Inferior parietal cortex (tissue), 1 donor: ENCODE results near the gene AADAC.
A peak's percentile ranks its signal among the peaks of the same experiment; 100 is the strongest.
"Not testable (repeated sequence)": the region's sequence is repeated elsewhere in the genome, so short reads cannot be mapped to it uniquely, and the experiment has no call there.

Experiments
- DNase-seq: peaks from one replicate; pipeline ENCODE4 v3.0.0-alpha.2; 2016; ENCODE audit errors: extremely low spot score

The AADAC gene

DNA sequence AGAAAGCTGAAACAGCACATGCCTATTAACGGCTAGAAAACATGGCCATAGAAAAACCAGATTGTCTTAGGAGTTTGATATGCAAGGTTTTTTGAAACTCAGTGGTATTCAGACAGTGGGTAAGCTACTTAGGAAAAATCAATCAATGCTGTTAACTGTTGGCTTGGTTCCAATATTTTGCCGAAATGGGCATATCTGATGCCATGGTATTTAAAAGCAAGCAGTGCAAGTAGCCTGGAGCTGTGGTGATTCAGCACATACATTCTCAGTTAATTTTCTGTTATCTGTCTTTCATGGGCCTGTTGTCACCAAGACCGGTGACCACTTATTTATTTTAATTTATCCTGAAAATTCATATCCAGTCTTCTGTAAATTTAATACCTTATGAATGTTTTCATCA lies 42.2 kb downstream of the AADAC start:
- DNase-seq, result no peak

DNA sequence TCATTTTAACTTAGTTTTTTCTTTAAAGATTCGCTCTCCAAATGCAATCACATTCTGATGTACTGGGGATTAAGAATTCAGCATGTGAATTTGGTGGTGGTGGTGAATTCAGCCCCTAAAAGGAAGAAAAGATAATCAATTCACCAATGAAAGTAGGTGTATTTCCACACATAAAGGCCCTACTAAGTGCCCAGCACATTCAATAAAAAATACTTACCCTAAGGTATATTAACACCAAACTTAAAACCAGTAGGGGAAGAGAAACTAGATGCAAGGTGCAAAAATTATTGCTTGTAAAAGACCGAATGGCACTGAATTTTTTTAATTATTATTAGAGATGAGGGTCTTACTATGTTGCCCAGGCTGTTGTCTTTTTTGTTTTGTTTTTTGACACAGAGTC lies 42.7 kb downstream of the AADAC start:
- DNase-seq, result no peak

DNA sequence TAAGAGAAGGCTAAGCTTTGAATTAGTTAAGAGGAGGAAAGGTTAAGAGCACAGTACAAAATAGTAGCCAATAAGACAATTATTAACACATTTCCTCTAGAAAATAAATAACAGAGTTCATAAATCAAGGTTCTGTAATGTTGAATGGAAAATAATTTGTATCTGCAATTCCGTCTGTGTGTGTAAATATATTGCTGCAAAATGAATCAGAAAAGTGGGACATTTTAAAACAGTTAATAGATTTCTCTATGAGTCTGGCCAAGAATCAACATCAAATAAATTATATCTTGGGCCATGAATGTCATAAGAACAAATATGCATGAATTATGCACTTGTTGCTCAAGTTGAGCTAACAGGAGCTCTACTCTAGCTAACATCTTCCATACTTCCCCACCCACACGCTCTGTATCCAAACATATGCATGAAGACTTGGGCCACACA lies 45.3 kb downstream of the AADAC start:
- DNase-seq, result no peak

DNA sequence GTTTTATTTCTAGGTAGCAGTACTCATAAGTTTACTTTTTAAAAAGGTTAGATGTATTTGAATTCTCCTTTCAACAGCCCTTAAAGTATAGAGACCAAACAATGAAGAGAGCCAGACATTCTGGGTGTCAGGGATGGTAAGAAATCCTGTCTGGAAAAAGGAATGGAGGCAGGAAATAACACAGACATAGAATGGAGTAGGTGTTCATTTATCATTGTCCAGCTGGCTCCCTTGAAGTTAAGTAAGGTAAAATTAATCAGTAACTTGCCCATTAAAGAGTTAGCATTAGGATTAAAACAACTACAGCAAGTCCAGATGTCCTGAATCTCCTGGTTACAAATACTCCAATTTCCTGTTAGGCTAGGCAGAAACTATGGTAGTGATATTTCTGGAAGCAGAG lies 46.0 kb downstream of the AADAC start:
- no peak for DNase-seq

DNA sequence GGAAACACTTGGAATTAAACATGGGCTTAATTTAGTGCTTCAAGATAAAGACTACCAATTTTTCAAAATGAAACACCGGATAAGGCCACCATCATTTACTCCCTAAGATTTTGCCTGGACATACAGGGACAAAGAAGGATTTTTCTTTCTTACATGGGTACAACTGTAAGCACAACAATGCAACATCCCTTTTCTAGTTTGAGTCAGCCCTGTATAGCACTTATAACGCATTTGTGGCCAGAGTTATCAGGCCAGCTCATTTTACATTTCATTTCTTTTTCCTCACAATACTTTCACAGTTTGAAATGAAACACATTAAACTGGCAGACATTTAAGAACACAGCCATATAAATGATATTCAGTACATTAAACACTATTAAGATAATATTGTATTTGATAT lies 49.7 kb downstream of the AADAC start:
- no peak for DNase-seq

DNA sequence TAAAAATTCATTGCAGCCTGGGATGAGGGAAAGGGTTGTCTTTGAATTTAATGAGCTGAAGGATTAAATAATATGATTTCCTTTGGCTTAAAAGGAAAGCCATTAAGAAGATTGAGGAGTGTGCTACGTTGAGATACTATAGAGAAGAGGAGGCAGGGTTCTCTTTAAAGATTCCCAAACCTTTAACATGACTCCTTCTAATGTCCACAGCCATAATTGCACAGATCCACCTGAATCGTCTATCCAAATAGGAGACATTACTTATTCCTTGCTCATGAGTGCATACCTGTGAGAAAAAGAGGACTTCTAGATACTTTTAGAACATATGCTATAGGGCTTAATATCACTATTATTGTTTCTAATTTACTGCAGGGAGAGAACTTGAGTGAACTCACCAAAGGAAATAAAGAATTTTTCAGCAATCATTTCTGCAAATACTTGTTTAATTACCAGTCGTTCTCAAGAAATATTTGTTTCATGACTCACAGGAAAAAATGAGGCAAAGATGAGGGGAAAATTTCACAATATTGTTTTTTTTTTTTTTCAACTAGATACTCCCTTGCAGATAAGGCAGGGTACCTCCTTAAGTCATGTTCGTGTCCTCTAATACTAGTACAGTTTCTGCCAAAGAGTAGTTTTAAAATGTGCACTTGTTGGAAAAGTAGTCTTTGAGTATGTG lies 50.6 kb downstream of the AADAC start:
- DNase-seq, result no peak

DNA sequence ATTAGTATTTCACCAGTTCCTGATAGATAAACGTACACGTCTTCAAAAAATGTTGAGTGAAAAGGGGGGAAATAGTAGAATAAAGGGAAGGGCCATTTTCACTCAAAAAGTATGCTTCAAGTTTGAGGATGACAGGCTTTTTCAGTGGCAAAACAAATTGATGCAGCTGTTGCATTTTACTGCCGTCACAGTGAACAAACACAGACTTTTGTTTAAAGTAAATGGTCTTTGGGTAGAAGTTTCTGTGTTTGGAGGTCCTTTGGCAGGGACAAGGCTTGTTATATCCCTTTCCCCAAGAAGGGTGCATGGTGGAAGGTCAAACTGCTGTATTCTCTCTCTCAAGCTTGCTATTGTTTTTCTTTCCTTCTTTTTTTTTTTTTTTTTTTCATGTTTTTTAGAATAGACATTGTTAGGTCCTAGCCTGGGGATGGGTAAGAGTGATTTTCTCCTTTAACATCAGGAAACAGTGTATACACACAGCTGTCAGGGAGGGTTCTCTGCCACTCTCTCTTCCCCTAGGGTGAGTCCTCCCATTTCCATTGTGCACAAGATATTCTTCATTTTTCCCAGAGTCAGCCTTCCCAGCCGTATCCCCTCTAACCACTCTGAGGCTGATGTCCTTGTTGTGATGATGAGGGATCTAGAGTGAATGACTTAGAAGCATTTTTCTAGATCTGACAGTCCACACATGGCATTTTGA lies 52.9 kb downstream of the AADAC start:
- no peak for DNase-seq

DNA sequence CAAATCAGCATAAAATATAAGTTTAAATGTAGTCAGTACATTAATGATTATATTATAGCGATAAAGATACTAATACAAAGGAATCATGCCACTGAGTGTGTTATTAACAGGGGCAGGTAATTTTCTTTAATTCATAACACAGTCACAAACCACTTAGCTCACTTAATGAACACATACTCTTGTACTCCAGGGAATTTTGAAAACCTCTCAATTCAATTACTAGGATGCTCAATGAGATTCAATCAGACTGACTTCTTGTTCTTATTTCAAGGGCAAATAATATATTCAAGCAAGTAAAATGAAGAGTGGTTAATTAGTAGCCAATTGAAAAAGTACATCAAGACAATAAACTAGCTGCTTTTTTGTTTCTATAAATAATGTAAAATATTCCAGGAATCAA lies 53.8 kb downstream of the AADAC start:
- no peak for DNase-seq

DNA sequence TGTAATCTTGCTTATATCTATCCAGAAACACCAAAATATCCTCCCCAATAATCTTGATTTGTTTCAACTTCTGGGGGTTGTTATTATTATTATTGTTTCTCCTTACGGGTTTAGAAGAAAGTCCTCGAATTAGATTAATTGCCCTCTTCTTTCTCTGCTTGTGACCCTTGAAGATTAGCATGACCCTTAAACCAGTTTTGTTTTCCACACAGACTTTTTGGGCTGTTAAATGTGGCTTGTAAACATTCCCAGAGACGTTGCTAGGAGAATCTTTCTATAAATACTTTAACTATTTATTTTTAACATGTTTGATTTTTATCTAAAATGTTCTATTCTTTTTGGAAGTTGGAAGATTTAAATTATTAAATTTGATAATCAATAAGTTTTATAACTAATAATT lies 55.3 kb downstream of the AADAC start:
- no peak for DNase-seq

DNA sequence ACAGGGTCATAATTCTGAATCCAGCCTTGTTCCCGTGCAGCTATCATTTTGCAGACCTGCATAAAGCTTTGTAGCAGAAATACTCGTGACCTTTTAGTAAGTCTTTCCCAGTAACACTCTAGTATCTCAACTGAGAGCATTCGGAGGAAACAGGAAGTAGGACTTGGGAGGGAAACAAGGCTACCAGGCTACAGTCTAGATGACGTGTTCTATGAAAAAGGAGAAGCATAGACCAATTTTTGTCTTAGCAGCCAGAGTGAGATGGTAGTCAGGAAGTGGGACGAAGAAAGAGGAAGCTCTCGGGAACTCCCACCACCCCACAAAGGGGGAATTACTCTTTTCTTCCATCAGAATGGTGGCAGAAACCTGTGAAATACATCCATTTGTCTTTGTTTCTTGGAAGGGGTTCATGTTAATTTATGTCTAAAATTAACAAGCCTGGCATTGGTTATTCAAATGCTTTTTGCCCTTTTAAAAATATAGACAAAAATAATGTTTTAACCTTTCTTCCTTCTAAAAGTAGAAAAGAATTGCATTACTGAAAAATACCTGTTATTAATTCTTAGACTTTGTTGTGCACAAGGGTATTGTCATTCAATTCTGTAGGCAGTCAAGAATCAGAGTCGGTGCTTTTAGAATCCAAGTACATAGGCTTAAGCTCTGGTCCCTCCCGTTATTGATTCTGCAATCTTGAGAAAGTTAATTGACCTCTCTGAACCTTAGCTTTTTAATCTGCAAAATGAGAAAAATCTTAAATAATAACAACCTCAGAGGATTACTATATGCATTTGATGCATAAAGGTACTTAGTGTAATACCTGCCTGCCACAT lies 57.9 kb downstream of the AADAC start:
- peak; percentile 38 for DNase-seq

DNA sequence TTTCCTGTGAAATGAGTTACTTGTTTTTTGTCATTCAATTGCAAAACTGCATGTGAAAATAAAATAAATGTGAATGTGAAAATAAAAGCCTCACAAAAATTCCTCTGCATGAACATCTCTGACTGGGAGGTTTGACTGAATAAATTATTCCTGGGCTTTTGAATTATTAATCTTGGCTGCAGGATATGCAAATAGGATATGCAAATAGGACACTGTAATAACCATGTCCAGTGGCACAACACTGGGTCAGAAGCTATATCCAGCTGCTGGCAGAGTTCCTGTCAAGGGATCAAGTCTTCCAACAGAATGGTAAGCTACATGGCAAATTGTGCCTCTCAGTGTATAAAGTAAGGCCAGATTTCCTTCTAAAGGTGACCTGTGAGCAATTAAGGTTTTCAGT lies 59.5 kb downstream of the AADAC start, which contains the start of gene SUCNR1:
SUCNR1 (plus strand) TSS at position 246 of the 400 bp plus-strand sequence. CDS start 6,250 bp downstream, outside the sequence.
- DNase-seq, result no peak

DNA sequence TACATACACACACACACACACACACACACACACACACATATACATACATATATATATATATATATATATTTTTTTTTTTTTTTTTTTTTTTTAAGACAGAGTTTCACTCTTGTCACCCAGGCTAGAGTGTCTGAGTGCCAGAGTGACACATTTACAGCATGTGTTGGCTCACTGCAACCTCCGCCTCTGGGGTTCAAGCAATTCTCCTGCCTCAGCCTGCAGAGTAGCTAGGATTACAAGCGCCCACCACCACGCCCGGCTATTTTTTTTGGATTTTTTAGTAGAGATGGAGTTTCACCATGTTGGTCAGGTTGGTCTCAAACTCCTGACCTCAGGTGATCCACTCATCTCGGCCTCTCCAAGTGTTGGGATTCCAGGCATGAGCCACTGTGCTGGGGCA lies 60.2 kb downstream of the AADAC start:
- not testable (repeated sequence) for DNase-seq

DNA sequence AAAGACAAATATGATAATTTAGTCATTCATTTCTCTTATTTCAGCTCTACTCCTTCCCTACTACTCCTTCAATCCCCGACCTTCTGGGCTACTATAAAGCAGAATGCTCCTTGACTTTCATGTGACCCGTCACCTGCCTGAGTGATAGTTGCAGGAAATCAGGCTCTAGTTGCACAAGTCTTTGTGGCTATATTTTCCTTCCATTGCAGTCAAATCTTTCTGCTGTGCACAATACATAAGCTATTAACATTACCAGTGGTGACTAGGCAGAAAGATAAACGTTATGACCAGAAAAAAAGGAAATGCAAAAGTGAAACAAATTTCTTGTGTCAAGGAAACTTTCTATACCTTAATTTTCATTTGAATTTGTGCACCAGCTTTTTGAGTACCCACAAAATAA lies 61.8 kb downstream of the AADAC start:
- no peak for DNase-seq

DNA sequence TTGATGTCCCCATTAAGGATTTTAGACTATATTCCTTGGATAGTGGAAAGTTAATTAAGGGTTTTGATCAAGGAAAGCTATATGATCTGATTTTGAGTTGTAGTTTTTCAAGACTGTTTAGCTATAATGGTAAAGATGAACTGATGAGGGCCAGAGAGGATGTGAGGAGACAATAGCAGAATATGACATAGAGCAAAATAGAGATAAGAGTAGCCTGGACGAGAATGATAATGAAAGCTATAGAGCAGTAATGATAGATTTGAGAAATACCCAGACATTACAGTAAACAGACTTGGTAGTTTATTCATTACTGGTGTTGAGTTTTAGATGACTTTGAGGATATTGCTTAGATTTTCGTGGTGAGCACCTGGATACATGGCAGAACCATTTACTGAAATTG lies 63.4 kb downstream of the AADAC start:
- DNase-seq, result no peak
